AML-193 (cell line): ENCODE results near the gene PTPN22.

Experiments used
- DNase-seq, 2 experiments: peaks; one replicate each; lab custom pipeline; 2025; lab: John Stamatoyannopoulos, UW

The PTPN22 gene

GRCh38 chr1:113802367-113803007 is 69.0 kb downstream of the PTPN22 start:
- no peak for DNase-seq

DNA sequence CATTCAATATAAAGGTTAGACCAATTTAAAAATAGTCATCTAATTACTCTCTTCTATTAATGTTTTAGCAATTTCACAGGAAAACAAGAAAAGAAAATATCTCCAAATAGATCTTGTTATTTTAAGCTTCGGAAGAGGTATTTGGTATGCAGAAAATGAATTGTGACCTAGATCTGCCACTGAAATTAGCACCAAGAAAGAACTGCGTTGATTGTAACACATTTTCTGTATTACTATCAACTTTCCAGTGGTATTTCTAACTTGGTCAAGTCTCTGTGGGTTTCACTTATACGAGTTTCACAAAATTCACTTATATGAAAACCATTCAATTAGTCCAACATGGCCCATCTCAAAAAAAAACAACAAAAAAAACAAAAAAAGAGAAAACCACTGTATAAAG is 71.0 kb downstream of the PTPN22 start:
- DNase-seq: no peak

- DNase-seq: no peak
Measured at GRCh38 chr1:113797472-113797871, 74.0 kb downstream of the PTPN22 start.

GRCh38 chr1:113793878-113794834 is 77.4 kb downstream of the PTPN22 start:
- no peak for DNase-seq

GRCh38 chr1:113792986-113793385 is 78.5 kb downstream of the PTPN22 start:
- no peak for DNase-seq

- DNase-seq: no peak
Measured at GRCh38 chr1:113792471-113792870, 79.0 kb downstream of the PTPN22 start.

- no peak for DNase-seq
Measured at GRCh38 chr1:113788802-113789201, 82.7 kb downstream of the PTPN22 start.

DNA sequence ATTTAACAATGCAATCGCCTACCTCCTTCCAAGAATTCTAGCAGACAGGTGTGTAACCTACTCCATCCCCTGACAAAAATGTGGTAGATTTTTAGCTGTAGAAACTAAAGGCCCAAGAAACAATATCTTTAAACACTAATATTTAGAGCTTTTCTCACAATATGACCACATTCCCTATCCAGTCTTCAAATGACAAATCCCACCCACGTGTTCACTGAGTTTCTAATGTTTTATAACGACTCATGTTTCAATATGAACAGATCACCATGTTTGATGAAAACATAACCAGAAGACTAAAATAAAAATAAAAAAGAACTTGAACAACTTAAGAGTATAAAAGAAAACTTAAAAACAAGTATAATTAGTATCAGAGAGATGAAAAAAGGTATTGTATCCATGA is 83.8 kb downstream of the PTPN22 start:
- DNase-seq: no peak

- DNase-seq: no peak
Measured at GRCh38 chr1:113786069-113786468, 85.4 kb downstream of the PTPN22 start.

DNA sequence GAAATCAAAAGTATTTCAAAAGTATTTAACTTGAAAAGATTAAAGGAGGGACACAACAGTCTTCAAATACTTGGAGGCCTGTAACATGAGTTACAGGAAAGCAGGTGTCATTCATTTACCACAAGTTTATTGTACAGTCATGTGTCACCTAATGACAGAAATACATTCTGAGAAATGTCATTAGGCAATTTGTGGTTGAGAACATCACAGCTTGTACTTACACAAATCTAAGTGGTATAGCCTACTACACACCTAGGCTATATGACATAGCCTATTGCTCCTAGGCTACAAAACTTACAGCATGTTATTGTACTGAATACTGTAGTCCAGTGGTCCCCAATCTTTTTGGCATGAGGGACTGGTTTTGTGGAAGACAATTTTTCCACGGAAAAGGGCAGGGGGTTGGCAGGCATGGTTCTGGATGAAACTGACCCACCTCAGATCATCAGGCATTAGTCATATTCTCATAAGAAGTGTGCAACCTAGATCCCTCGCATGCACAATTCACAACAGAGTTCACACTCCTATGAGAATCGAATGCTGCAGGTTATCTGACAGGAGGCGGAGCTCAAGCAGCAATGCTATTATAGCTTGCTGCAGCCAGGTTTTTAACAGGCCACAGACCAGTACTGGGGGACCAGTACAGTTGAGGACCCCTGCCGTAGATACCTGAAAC is 87.3 kb downstream of the PTPN22 start:
- DNase-seq: peak; percentile 9 to 41

DNA sequence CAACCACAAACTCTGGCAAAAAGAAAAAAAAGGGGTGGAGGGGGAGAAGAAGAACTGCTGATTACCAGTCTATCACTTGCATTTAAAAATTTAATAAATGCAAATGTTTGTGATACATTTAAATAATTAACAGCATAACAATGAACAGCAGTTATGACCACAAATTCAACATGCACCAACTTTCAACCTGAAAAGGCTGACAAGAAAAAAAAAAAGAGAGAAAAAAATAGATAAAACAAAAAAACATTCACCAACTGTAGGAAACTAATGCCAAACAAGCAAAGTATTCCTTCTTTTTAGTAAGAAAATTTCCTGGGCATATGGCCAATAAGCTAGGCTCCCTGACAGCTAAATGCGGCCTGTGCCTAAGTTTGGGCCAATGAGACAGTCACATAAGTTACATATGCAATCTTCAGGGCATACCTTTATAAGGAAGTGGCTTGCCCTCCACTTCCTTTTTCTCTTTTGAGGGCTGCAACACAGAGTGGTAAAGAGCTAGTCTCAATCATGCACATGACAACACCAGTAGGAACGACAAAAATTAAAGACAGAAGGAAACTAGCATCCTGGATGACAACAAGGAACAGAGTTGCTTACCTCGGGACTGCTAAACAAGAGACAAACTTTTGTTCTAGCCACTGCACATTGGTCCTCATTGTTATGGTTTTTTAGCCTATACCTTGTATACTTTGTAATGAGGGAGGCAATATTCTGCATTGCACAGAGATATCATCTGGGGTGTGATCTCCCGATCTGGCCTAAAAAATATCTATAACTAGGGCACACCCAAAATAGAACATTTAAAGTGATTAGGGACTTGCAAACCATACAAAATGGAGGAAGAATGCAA is 88.0 kb downstream of the PTPN22 start:
- DNase-seq: peak; percentile 92 to 93

- peak; percentile 54 to 58 for DNase-seq
Measured at GRCh38 chr1:113782406-113782805, 89.1 kb downstream of the PTPN22 start.

- peak in 1 of 2 experiments; percentile 44 for DNase-seq
Measured at GRCh38 chr1:113780374-113781146, 91.0 kb downstream of the PTPN22 start.

DNA sequence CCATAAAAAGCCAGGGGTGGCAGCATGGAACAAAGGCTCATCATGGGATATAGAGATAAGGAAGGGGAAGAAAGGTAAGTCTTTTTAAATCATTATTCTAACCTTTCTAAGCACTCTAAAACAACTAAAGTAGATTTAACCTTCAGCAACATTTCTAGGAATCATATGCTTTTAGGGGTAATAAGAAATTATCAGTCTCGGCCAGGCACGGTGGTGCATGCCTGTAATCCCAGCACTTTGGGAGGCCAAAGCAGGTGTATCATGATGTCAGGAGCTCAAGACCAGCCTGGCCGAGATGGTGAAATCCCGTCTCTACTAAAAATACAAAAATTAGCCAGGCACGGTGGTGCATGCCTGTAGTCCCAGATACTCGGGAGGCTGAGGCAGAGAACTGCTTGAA is 92.0 kb downstream of the PTPN22 start:
- no peak for DNase-seq

GRCh38 chr1:113777561-113777960 is 94.0 kb downstream of the PTPN22 start:
- DNase-seq: no peak

DNA sequence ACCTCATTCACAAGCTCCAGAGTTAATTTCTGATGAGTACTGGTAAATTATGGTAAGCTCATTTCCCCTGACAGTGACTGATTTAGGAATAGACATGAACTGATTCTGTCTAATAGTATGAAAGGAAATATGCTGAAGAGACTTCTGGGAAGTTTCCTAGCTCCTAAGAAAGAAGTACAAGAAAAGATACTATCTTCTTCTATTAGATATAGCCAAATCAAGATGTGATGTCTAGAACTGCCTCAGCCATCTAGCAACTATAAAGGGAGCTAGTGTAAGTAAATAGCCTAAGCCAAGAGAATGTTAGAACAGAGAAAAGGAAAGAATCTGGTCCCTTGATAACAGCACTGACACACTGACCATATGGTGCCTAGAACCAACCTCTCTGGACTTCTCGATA is 101.5 kb downstream of the PTPN22 start:
- DNase-seq: no peak

- DNase-seq: no peak
Measured at GRCh38 chr1:113769601-113769970, 101.9 kb downstream of the PTPN22 start.

DNA sequence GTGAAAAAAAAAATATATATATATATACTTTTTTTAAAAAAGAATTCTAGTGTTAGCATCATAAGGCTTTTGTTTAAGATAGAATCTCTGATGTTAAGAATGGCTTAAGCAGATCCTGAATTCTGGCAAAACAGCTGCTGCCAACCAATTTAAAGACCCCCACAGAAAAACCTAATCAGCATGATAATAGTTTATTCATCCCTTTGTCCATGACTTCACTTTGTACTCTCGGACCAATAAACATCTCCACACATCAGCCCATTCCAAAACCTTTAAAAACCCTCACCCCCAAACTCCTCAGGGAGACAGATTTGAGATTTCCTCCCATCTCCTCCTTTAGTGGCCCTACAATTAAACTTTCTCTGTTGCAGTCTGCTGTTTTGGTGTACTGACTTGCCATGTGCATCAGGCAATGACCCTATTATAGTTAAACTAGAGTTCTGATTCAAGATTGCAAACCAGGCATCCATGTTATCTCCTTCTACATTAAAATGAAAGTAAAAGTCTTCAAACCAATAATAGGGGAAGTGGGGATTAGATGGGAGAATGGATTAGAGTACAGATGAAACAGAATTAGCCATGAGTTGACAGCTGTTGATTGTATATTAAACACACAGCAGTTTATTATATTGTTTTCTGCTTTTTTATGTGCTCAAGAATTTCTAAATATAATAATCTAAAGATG is 102.5 kb downstream of the PTPN22 start:
- peak; percentile 12 to 13 for DNase-seq

GRCh38 chr1:113765306-113766230 is 105.9 kb downstream of the PTPN22 start:
- no peak for DNase-seq
